Measurements from ENCODE around the gene BMAL2. TPM values are rescaled to one million over a fixed set of nuclear protein-coding genes. Genes with fewer than 3 reads are reported as not detected.
A peak's percentile ranks its signal among the peaks of the same experiment; 100 is the strongest.

The BMAL2 gene
- polyA plus RNA-seq, 2 of the 4 experiments (the other 2 are of a cell fraction) = 13.5 to 23.1 TPM

- DNase-seq (ENCODE audit: low read depth in 1 of 2, low spot score in 1 of 2) (no peak), ATAC-seq (no peak), FAIRE-seq (no peak)
- H3K4me2 ChIP-seq = no peak overlapping the region
- H3K4me1 ChIP-seq = peaks cover 16% of the 10 kb centered on the region; the same call in 2 of the 3 replicates
- WGBS (ENCODE audit: missing lambda C conversion rate) = 74% methylated on average over 1 of the region's 1 CpG
- ChIA-PET CTCF (interaction anchor here (1.1 to 1.6 kb wide), 3 partner anchors 11 to 294 kb away, joined by 4 to 6 read pairs (median 4); no protein-coding TSS in a partner anchor), POLR2A (no interaction called here)
- H3K4me3 ChIP-seq = no peak overlapping the region
- no peaks in the 10 kb centered on the region for H3K9me3 ChIP-seq
- TF ChIP-seq TFCP2L1 (CRISPR knock-in tag; IDR thresholded peaks at IDR 0.05) (no peak), FOXS1 (CRISPR knock-in tag; IDR thresholded peaks at IDR 0.05) (no peak), NFE2L2 (conservative IDR thresholded peaks at IDR 0.05; ENCODE audit: low read length) (no peak)
- H3K27ac ChIP-seq = no peak overlapping the region
These were observed 15.7 kb upstream of the BMAL2 start for GRCh38 chr12:27316947-27317346.

- 65% methylated on average over 1 of the region's 1 CpG for WGBS (ENCODE audit: missing lambda C conversion rate)
- H3K4me2 ChIP-seq = no peak overlapping the region
- ATAC-seq = 0 out of 6 replicates have a peak, but pooled peaks of 1 of the 2 experiments have one; percentile 36
- no peak overlapping the region for H3K4me3 ChIP-seq
- FAIRE-seq = no peak
- ChIA-PET POLR2A (interaction anchor here (0.6 kb wide), 1 partner anchor 297 kb away, joined by 3 read pairs; the partner anchor contains the start of gene MED21), CTCF (interaction anchor here (1.2 to 1.9 kb wide), 3 partner anchors 10 to 14 kb away, joined by 3 to 9 read pairs (median 7); no protein-coding TSS in a partner anchor)
- TF ChIP-seq EHF (CRISPR knock-in tag; IDR thresholded peaks at IDR 0.05) (no peak), FOSL2 (IDR thresholded peaks at IDR 0.05) (no peak), FOSL2 (CRISPR knock-in tag; IDR thresholded peaks at IDR 0.05) (peak; percentile 63)
- no peak overlapping the region for H3K27ac ChIP-seq
- DNase-seq (ENCODE audit: low read depth in 1 of 2, low spot score in 1 of 2) = no peak
- H3K9me3 ChIP-seq = no peaks in the 10 kb centered on the region
- peaks cover 16% of the 10 kb centered on the region; the same call in 2 of the 3 replicates for H3K4me1 ChIP-seq
These were observed 13.2 kb upstream of the BMAL2 start for GRCh38 chr12:27319409-27319808.

- no peak overlapping the region for H3K4me3 ChIP-seq
- ATAC-seq (peak in 1 of 2 experiments; percentile 24; a peak in 1 of 6 replicates), FAIRE-seq (no peak), DNase-seq (ENCODE audit: low read depth in 1 of 2, low spot score in 1 of 2) (no peak)
- H3K9me3 ChIP-seq = no peaks in the 10 kb centered on the region
- WGBS (ENCODE audit: missing lambda C conversion rate) = 90% methylated on average over 2 of the region's 2 CpGs
- 0 out of 6 replicates have a peak overlapping the region, but pooled peaks of 1 of the 2 experiments have one; percentile 14 for H3K27ac ChIP-seq
- POLR2A ChIA-PET = no interaction called here
- CTCF ChIA-PET = interaction anchor here (1.2 to 1.9 kb wide), 3 partner anchors 10 to 14 kb away, joined by 3 to 9 read pairs (median 7); no protein-coding TSS in a partner anchor
- H3K4me2 ChIP-seq = no peak overlapping the region
- peaks cover 16% of the 10 kb centered on the region; the same call in 2 of the 3 replicates for H3K4me1 ChIP-seq
- no peak for TF ChIP-seq JUN (IDR thresholded peaks at IDR 0.05)
- TF ChIP-seq MYC (IDR thresholded peaks at IDR 0.05; ENCODE audit: borderline replicate concordance, low read length) = no peak
- no peak for TF ChIP-seq KDM1A (IDR thresholded peaks at IDR 0.05; ENCODE audit: low read depth)
- no peak for TF ChIP-seq HEYL (CRISPR knock-in tag; IDR thresholded peaks at IDR 0.05)
- no peak for TF ChIP-seq ZFP36 (IDR thresholded peaks at IDR 0.05; ENCODE audit: borderline replicate concordance, partially characterized antibody)
- TF ChIP-seq FOXS1 (CRISPR knock-in tag; IDR thresholded peaks at IDR 0.05) = no peak
- no peak for TF ChIP-seq CHD4 (IDR thresholded peaks at IDR 0.05; ENCODE audit: borderline replicate concordance)
- no peak for TF ChIP-seq MAFK (IDR thresholded peaks at IDR 0.05; ENCODE audit: partially characterized antibody)
- no peak for TF ChIP-seq ZNF302 (CRISPR knock-in tag; IDR thresholded peaks at IDR 0.05)
- no peak for TF ChIP-seq HDAC2 (IDR thresholded peaks at IDR 0.05)
- no peak for TF ChIP-seq CTCF (IDR thresholded peaks at IDR 0.05)
- TF ChIP-seq RAD21 (conservative IDR thresholded peaks at IDR 0.05 in 1 of 2, IDR thresholded peaks at IDR 0.05 in 1 of 2) = no peak
- no peak for TF ChIP-seq ZSCAN20 (CRISPR knock-in tag; IDR thresholded peaks at IDR 0.05)
- no peak for TF ChIP-seq SMC3 (IDR thresholded peaks at IDR 0.05)
These were observed 12.8 kb upstream of the BMAL2 start for GRCh38 chr12:27319848-27320247.

GRCh38 chr12:27324530-27324929 is 8.1 kb upstream of the BMAL2 start:
- Histone ChIP-seq H3K4me2 (no peak overlapping the region), H3K9me3 (no peaks in the 10 kb centered on the region), H3K4me1 (peaks cover 4% of the 10 kb centered on the region; the same call in 2 of the 3 replicates), H3K27ac (no peak overlapping the region), H3K4me3 (no peak overlapping the region)
- no peak for DNase-seq (ENCODE audit: low read depth in 1 of 2, low spot score in 1 of 2)
- FAIRE-seq = peak; percentile 28
- ChIA-PET POLR2A (no interaction called here), CTCF (interaction anchor here (0.8 kb wide), 1 partner anchor 21 kb away, joined by 3 read pairs; no protein-coding TSS in a partner anchor)
- no peak for ATAC-seq
- TF ChIP-seq GATA3 (IDR thresholded peaks at IDR 0.05; ENCODE audit: borderline replicate concordance) (no peak), ZFP36 (IDR thresholded peaks at IDR 0.05; ENCODE audit: borderline replicate concordance, partially characterized antibody) (no peak), KDM1A (IDR thresholded peaks at IDR 0.05; ENCODE audit: low read depth) (no peak), CHD2 (IDR thresholded peaks at IDR 0.05; ENCODE audit: low read length, partially characterized antibody) (no peak)
